Measurements from ENCODE around the gene MINAR1. TPM values are rescaled to one million over a fixed set of nuclear protein-coding genes. Genes with fewer than 3 reads are reported as not detected.

The MINAR1 gene
- total RNA-seq, 1 donor from 2014 or later: 0.30 TPM

- Histone ChIP-seq H3K27ac (no peak overlapping the region), H3K4me3 (no peak overlapping the region), H3K36me3 (no peaks in the 10 kb centered on the region), H3K9me3 (no peaks in the 10 kb centered on the region), H3K27me3 (ENCODE audit: low read depth) (no peaks in the 10 kb centered on the region), H3K4me1 (no peaks in the 10 kb centered on the region)
- DNase-seq: no peak
- intact Hi-C loops (cut with DNase I): no loop called here
- TF ChIP-seq CTCF (IDR thresholded peaks at IDR 0.05): no peak
- ATAC-seq: no peak
Measured at GRCh38 chr15:79410237-79410636, 21.9 kb upstream of the MINAR1 start.

- no peak for TF ChIP-seq CTCF (IDR thresholded peaks at IDR 0.05)
- DNase-seq (no peak), ATAC-seq (no peak)
- Histone ChIP-seq H3K9me3 (no peaks in the 10 kb centered on the region), H3K4me3 (no peak overlapping the region), H3K27me3 (ENCODE audit: low read depth) (no peaks in the 10 kb centered on the region), H3K36me3 (no peaks in the 10 kb centered on the region), H3K4me1 (no peaks in the 10 kb centered on the region), H3K27ac (no peak overlapping the region)
- intact Hi-C loops (cut with DNase I): no loop called here
Measured at GRCh38 chr15:79412010-79412409, 20.1 kb upstream of the MINAR1 start.

GRCh38 chr15:79412429-79412828 lies 19.7 kb upstream of the MINAR1 start:
- Histone ChIP-seq H3K9me3 (no peaks in the 10 kb centered on the region), H3K27ac (no peak overlapping the region), H3K36me3 (no peaks in the 10 kb centered on the region), H3K4me1 (no peaks in the 10 kb centered on the region), H3K4me3 (no peak overlapping the region), H3K27me3 (ENCODE audit: low read depth) (no peaks in the 10 kb centered on the region)
- TF ChIP-seq CTCF (IDR thresholded peaks at IDR 0.05): no peak
- ATAC-seq: no peak
- DNase-seq: no peak
- intact Hi-C loops (cut with DNase I): no loop called here

GRCh38 chr15:79416876-79417275 lies 15.3 kb upstream of the MINAR1 start:
- ATAC-seq (no peak), DNase-seq (no peak)
- H3K4me3 ChIP-seq: no peak overlapping the region
- intact Hi-C loops (cut with DNase I): no loop called here
- no peak overlapping the region for H3K27ac ChIP-seq
- H3K36me3 ChIP-seq: no peaks in the 10 kb centered on the region
- TF ChIP-seq CTCF (IDR thresholded peaks at IDR 0.05): no peak
- H3K27me3 ChIP-seq (ENCODE audit: low read depth): no peaks in the 10 kb centered on the region
- no peaks in the 10 kb centered on the region for H3K4me1 ChIP-seq
- no peaks in the 10 kb centered on the region for H3K9me3 ChIP-seq

GRCh38 chr15:79418693-79419279 lies 13.3 kb upstream of the MINAR1 start:
- intact Hi-C loops (cut with DNase I): no loop called here
- ATAC-seq: no peak
- Histone ChIP-seq H3K27ac (no peak overlapping the region), H3K27me3 (ENCODE audit: low read depth) (peaks cover 3% of the 10 kb centered on the region), H3K9me3 (no peaks in the 10 kb centered on the region), H3K4me1 (no peaks in the 10 kb centered on the region), H3K4me3 (no peak overlapping the region), H3K36me3 (no peaks in the 10 kb centered on the region)
- no peak for DNase-seq
- TF ChIP-seq CTCF (IDR thresholded peaks at IDR 0.05): no peak

Data from lower lobe of right lung (tissue), 2 donors.